8988T (cell line): ENCODE measurements around the gene CKB.

ENCODE experiments used
- DNase-seq: peaks from one replicate; pipeline ENCODE4 v3.0.0; 2011

CKB gene

GRCh38 chr14:103510724-103511693 lies 11.6 kb downstream of the CKB start:
- no peak for DNase-seq

GRCh38 chr14:103509864-103510723 lies 12.5 kb downstream of the CKB start:
- DNase-seq = no peak

DNA sequence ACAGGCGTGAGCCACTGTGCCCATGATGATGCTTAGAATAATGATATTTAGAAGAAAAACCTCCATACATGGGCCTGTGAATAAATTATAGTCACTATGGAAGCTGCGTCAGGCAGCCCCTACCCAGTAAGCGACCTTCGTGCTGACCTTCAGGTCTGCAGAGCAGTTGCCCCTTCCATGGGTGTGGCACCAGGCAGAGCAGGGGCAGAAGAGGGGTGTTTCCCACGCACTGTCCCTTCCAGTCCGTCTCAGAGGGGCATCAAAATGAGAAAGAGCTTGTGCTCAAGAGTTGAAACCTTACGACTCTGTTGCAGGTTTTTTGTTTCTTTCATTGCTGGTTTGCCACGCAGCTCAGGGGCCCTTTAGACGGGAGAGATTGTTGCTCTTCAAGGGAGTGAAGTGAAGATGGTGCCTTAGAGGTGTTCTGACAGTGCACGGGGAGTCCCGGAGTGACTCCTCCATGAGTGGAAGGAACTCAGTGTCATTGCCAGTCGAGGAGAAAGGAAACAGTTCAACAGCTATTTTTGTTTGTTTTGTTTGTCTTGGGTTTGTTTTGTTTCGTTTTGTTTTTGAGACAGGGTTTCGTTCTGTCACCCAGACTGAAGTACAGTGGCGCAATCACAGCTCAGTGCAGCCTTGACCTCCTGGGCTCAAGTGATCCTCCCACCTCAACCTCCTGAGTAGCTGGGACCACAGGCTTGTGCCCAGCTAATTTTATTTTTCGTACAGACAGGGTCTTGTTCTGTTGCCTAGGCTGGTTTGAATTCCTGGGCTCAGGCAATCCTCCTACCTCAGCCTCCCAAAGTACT lies 13.9 kb downstream of the CKB start:
- no peak for DNase-seq

DNA sequence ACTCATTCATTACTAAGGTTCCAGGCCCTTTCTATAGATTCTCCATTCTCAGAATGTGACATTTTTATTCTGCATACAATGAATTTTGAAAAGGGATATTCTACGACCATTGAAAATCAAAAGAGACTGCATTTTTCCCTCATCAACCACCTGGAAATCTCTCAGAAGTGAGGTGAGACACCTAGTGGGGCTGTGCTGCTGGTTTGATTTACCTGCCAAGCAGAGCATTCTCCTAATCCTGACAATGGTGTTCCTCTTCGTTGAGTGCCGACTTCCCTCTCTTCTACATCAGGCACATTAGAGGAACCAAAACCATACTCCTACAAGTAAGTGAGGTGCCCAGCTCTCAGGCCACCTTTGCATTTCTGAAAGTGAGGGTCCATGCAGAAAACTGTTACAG lies 14.9 kb downstream of the CKB start:
- no peak for DNase-seq

GRCh38 chr14:103504991-103505565 lies 17.6 kb downstream of the CKB start:
- DNase-seq = peak; percentile 45

GRCh38 chr14:103503296-103503695 lies 19.3 kb downstream of the CKB start:
- DNase-seq = no peak

DNA sequence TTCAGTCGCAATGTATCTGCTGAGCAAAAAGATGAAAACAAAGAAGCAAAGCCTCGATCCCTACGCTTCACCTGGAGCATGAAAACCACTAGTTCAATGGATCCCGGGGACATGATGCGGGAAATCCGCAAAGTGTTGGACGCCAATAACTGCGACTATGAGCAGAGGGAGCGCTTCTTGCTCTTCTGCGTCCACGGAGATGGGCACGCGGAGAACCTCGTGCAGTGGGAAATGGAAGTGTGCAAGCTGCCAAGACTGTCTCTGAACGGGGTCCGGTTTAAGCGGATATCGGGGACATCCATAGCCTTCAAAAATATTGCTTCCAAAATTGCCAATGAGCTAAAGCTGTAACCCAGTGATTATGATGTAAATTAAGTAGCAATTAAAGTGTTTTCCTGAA lies 19.8 kb downstream of the CKB start:
- DNase-seq = no peak

DNA sequence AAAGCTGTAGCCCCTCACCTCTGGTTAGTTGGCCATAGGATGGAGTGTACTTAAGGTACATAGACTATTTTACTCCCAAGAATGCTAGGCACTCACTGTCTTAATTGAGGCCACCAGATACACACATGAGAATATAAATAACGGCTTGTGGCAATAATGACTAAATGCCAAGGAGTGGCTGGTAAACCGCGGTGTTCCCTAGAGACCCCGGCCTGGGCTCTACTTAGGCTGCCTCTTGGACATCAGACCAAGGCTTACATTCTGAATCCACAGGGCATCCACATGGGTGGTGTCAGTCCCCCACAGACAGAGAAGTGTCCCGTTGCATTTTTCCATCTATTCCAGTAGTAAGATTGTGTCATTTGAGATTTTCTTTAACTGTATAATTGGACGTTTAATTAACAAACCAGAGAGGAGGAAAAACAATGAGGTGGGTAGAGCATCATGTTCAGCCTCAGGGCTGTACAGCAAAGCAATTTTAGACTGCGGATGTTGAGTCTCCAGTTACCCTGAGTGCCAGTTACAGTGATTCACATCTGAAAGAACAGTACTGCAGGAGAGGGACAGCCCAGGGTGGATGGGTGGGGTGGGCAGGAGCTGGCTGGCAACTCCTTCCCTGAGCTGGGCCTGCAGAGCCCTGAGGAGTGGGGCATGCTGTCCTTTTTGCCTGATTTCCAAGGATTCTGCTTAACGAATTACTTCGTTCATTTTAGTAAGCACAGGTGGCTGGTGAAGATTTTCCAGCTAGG lies 20.5 kb downstream of the CKB start:
- no peak for DNase-seq

GRCh38 chr14:103501041-103501870 lies 21.4 kb downstream of the CKB start:
- no peak for DNase-seq

- peak; percentile 55 for DNase-seq
Measured at GRCh38 chr14:103500148-103500990, 22.3 kb downstream of the CKB start.

DNA sequence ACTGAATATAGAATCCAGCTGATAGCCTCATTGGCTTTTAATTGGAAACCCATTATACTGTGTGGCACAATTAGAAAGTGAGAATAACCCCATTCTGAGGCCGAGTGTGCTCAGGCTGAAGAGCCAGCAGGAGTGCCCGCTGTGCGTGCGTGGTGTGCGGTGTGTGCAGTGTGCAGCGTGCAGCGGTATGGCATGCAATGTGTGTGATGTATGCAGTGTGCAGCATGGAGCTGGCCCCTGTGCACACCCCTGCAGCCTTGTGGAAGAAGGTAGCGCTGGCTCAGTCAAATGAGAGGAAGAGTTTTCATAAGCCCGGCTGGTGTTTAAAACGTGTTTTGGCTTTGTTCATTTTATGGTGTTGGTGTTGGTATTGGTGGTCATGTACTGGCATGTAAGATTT lies 22.9 kb downstream of the CKB start:
- no peak for DNase-seq

GRCh38 chr14:103496776-103497175 lies 25.9 kb downstream of the CKB start:
- DNase-seq = no peak

DNA sequence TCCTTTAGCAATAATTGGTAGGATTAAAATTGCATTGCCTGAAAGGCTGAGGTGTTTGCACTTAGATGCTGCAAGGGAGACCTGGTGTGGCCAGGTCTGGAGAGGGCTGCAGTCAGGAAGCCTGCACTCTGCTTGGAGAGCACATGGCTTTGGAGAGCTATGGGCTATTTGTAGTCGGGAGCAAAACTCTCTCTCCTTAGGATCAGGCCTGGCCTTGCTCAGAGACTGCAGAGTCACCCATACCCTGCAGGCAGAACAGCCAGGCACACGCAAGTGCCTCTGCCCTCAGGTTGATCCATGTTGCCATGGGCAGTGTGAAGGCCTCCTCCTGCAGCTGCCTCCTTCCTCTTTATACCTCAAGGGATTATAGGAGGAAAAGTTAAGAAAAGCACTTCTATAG lies 26.8 kb downstream of the CKB start:
- DNase-seq = no peak

GRCh38 chr14:103492156-103492925 lies 30.3 kb downstream of the CKB start:
- DNase-seq = no peak

DNA sequence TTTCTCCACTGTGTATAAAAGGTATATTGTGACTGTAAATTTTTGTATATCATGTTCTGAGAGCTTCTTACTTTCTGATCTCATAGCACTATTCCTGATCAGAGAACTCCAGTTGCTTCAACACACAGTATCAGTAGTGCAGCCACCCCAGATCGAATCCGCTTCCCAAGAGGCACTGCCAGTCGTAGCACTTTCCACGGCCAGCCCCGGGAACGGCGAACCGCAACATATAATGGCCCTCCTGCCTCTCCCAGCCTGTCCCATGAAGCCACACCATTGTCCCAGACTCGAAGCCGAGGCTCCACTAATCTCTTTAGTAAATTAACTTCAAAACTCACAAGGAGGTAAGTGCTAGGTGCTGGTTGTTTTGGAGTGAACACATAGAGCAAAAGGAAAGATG lies 30.9 kb downstream of the CKB start:
- DNase-seq = no peak

DNA sequence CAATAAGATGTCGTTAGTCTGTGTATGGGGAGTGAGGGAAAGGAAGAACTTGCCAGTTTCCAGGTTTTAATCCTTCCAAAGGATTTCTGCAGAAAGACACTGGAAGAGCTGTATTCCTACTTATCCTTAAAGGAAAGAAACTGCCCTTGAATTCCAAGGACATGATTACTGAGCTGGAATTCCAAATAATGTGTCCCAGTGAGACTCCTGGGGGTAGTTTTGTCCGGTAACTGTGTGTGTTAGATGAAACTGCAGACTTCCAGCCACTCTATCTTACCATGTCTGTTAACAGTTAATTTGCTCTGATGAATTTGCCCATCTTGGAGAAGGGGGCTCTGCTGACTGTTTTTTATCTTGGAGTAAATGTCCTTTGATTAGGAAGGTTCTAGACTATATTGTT lies 33.0 kb downstream of the CKB start:
- no peak for DNase-seq

DNA sequence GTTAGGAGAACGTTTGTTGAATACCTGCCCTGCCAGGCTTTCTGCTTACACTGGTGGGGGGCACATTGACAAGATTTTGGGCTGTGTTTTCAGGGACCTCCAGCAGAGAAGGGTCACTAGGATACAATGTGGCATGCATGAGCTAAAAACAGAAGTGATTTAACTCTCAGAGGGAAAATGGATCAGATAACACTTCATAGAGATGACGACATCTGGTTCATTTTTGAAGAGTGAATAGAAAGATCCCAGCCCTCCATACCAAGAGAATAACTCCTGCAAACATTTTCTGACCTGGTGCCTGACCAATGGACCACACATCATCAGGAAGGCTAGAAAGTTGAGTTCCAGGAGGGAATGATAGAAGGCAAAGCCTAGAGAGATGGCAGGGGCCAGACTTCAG lies 33.7 kb downstream of the CKB start:
- DNase-seq = no peak

- DNase-seq = no peak
Measured at GRCh38 chr14:103488071-103488470, 34.6 kb downstream of the CKB start.

GRCh38 chr14:103485504-103485903 lies 37.1 kb downstream of the CKB start:
- DNase-seq = no peak
